Fibroblast of villous mesenchyme (primary cell): Measurements from ENCODE around the gene ZNF414. TPM values are rescaled to one million over a fixed set of nuclear protein-coding genes. Genes with fewer than 3 reads are reported as not detected.

Experiments
- DNase-seq: peaks from one replicate; pipeline ENCODE4 v3.0.0-alpha.2; 2010; ENCODE audit warnings: low read depth
- H3K4me3 ChIP-seq: 2 replicates; pipeline ENCODE4 v1.5.1; 2011; ENCODE audit warnings: low read depth, mild to moderate bottlenecking, low read length
- CTCF ChIP-seq: IDR thresholded peaks from 2 replicates; pipeline ENCODE4 v1.5.1; 2012; ENCODE audit warnings: low read depth, mild to moderate bottlenecking, low read length; ENCODE audit not compliant: insufficient read depth
- total RNA-seq: library from RNA; depleted of rRNA; stranded (reverse); fragments of >200 nt; gene quantifications from 2 replicates; pipeline ENCODE4 v1.2.3, GENCODE V29; 2012

Gene ZNF414
- total RNA-seq, 1 donor = 5.2 TPM

DNA sequence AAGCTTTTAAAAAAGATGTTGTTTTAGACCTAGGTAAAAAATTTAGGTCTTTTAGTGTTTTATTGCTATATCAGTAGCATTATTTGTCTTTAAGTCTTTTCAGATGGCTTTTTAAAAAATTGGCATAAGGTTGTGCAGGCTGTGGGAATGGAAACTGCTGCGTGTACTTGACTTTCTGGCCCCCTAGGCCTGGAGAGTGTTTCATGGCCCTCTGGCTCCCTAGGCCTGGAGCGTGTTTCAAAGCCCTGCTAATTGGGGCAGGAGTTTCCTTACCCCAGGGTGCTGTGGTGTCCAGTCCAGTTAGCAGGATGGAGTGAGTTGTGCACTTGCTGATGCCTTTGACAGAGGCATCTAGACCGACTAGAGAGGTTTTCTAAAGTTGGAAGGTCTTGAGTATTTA, 35.4 kb downstream of the ZNF414 start:
- DNase-seq = no peak
- no peak for TF ChIP-seq CTCF
- no peak overlapping the region for H3K4me3 ChIP-seq

DNA sequence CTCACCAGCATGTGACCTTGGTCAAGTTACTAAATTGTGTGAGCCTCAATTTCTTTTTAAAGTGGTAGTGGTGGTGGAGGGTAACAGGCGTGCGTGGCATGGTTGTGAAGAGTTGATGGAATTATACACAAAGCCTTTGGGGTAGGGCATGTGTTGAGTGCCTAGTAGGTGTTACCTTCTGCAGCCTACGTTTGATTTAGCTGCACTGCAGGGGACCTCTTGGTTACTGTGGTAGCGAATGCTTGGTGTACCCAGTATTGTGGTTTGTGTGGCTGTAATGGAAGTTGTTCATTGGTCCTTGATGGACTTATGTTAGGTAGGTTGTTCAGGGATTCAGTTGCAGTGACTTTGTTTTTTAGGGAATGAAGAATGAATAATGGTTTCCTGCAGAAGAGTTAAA, 36.1 kb downstream of the ZNF414 start:
- no peak overlapping the region for H3K4me3 ChIP-seq
- no peak for DNase-seq
- TF ChIP-seq CTCF = no peak

DNA sequence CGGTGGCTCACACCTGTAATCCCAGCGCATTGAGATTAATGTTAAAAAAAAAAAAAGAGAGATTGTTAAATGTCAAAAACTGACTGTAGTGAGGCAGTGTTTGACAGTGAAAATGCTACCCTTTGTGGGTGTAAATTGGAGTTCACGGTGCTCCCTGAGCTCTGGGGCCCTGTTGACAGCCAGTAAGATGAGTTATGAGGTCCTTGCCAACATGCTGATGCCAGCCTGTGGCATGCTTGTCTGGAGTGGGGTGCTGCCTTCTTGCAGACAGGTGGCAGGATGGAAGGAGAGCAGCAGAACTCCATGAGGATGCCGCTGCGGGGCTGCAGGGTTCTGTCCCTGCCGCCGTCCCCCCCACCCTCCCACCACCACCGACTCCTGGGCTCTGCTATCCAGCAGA, 37.4 kb downstream of the ZNF414 start:
- no peak for DNase-seq

DNA sequence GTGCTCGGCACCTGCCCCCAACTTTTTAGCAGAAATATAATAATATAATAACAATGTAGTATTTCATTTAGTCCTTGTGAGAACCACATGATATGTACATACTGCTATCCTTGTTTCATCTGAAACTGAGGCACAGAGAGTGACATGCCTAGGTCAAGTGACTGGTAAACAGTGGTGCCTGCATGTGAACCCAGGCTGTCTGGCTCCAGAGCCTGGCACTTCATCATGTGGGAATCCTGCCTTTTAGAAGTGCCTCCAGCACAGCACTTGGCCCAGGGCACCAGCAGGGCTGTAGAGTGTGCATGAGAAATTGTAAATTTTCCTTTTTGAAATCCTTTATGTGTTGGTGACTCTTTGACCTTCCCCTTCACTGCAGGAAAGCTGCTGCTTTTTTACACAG, 39.0 kb downstream of the ZNF414 start:
- DNase-seq = no peak
- H3K4me3 ChIP-seq = no peak overlapping the region
- no peak for TF ChIP-seq CTCF

More for the DNA sequence above, 37.4 kb downstream of the ZNF414 start:
- no peak for TF ChIP-seq CTCF
- H3K4me3 ChIP-seq = no peak overlapping the region

GRCh38 chr19:8473648-8474476, 40.1 kb downstream of the ZNF414 start:
- DNase-seq = no peak
- TF ChIP-seq CTCF = no peak
- no peak overlapping the region for H3K4me3 ChIP-seq

DNA sequence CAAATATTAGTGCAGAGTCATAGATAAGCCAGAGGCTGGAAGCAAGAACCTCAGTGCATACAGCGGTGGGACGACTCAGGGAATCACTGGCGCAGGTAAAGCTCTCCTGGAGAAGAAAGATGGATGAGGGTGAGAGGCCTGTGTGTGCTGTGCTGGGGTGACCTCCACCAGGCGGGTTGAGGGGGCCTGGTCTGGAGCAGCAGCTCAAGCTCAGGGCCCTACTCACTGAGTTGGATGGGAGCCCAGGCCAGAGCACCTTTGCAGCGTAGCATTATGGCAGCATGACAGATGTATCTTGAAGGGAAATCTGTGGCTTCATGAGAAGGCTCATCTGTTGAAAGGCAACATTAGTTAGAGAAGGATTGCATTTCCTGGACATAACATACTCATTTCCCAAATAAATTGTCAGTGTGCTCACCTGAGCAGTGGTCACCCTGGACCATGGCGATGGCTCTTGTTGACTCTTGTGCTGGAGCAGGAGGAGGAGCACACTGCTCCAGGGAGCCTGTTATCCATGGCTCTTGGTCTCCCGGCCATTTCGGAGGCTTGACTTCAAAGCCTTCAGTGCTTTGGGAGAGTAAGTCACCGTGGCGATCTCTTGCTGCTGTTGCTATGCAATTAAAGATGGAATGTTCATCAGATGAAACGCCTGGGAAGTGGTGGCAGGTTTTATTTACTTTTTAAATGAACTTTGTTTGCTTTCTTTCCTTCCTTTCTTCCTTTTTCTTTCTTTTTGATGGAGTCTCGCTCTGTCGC, 44.2 kb downstream of the ZNF414 start:
- no peak overlapping the region for H3K4me3 ChIP-seq
- DNase-seq = no peak
- TF ChIP-seq CTCF = no peak
